ENCODE data around the gene TBX1.

TBX1 gene

GRCh38 chr22:19740586-19740985 lies 20.0 kb upstream of the TBX1 start:
- H3K4me3 ChIP-seq (IDR thresholded peaks at IDR 0.05; ENCODE audit: insufficient read depth, low read depth, low read length), result no peak overlapping the region
- H3K79me2 ChIP-seq (ENCODE audit: insufficient read depth, low read depth), result no peaks in the 10 kb centered on the region
- no peak overlapping the region for H3K27ac ChIP-seq
- no peak overlapping the region for H3K4me2 ChIP-seq
- H3K27me3 ChIP-seq (ENCODE audit: insufficient read depth, low read depth), result peaks cover 7% of the 10 kb centered on the region; the same call in 1 of the 2 replicates
- no peaks in the 10 kb centered on the region for H3K4me1 ChIP-seq (ENCODE audit: low read depth, poor library complexity, severe bottlenecking)
- no peaks in the 10 kb centered on the region for H3K36me3 ChIP-seq (ENCODE audit: insufficient read depth)
- no peak overlapping the region for H3K9ac ChIP-seq
- H2AFZ ChIP-seq (ENCODE audit: low read depth), result no peak overlapping the region
- no peaks in the 10 kb centered on the region for H4K20me1 ChIP-seq (ENCODE audit: insufficient read depth)
- TF ChIP-seq CTCF (conservative IDR thresholded peaks at IDR 0.05; ENCODE audit: low read depth, low read length), result no peak

- Histone ChIP-seq H4K20me1 (ENCODE audit: insufficient read depth) (no peaks in the 10 kb centered on the region), H3K4me3 (IDR thresholded peaks at IDR 0.05; ENCODE audit: insufficient read depth, low read depth, low read length) (no peak overlapping the region), H3K79me2 (ENCODE audit: insufficient read depth, low read depth) (no peaks in the 10 kb centered on the region), H3K4me1 (ENCODE audit: low read depth, poor library complexity, severe bottlenecking) (no peaks in the 10 kb centered on the region), H3K9ac (no peak overlapping the region), H2AFZ (ENCODE audit: low read depth) (no peak overlapping the region), H3K4me2 (no peak overlapping the region), H3K27me3 (ENCODE audit: insufficient read depth, low read depth) (peaks cover 7% of the 10 kb centered on the region; the same call in 1 of the 2 replicates), H3K36me3 (ENCODE audit: insufficient read depth) (no peaks in the 10 kb centered on the region), H3K27ac (no peak overlapping the region)
- TF ChIP-seq CTCF (conservative IDR thresholded peaks at IDR 0.05; ENCODE audit: low read depth, low read length), result no peak
These were observed 19.5 kb upstream of the TBX1 start for GRCh38 chr22:19741053-19741452.

DNA sequence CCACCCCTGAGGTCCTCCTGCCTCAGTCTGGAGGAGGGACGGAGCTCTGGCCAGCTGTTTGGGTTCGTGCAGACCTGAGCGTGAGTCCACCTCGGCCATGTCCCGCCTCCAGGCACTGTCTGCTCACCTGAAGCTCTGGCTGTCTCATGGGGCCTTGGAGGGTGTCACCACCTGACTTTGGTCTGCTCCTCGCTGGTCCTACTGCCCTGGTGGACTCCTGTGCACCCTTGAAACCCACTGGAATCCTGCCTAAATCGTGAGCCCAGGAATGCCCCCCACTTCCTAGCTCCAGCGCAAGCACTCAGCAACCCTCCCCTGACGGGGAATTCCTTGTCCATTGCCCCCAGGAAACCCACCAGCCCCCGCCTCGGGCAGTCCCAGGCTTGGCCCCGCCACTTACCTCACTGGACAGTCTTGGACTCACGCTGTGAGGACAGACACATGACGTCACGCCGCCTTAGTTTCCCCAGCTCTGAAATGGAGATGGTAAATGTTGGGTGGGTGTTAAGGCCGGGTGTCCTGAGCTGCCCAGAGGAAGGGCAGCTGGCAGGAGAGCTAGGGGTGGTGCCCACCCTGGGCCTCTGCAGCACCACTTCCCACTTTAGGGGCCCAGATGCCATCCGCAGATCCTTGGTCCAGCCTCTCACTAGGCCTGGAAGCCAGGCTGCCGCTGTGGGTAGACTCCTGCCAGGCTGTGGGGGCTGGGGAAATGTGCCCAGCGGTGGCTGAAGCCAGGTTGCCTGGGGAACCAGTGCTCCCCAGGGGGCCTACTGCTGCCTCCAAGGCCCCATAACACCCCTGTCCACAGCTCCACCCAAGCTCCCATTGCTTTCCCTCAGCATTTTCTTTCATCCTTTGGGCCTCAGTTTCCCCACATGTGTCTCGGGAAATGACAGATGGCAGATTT lies 18.2 kb upstream of the TBX1 start:
- Histone ChIP-seq H3K79me2 (ENCODE audit: insufficient read depth, low read depth) (no peaks in the 10 kb centered on the region), H4K20me1 (ENCODE audit: insufficient read depth) (no peaks in the 10 kb centered on the region), H3K27me3 (ENCODE audit: insufficient read depth, low read depth) (peaks cover 11% of the 10 kb centered on the region), H3K4me1 (ENCODE audit: low read depth, poor library complexity, severe bottlenecking) (no peaks in the 10 kb centered on the region), H2AFZ (ENCODE audit: low read depth) (no peak overlapping the region), H3K36me3 (ENCODE audit: insufficient read depth) (no peaks in the 10 kb centered on the region), H3K4me2 (no peak overlapping the region), H3K9ac (no peak overlapping the region), H3K4me3 (IDR thresholded peaks at IDR 0.05; ENCODE audit: insufficient read depth, low read depth, low read length) (no peak overlapping the region), H3K27ac (no peak overlapping the region)
- no peak for TF ChIP-seq CTCF (conservative IDR thresholded peaks at IDR 0.05; ENCODE audit: low read depth, low read length)

DNA sequence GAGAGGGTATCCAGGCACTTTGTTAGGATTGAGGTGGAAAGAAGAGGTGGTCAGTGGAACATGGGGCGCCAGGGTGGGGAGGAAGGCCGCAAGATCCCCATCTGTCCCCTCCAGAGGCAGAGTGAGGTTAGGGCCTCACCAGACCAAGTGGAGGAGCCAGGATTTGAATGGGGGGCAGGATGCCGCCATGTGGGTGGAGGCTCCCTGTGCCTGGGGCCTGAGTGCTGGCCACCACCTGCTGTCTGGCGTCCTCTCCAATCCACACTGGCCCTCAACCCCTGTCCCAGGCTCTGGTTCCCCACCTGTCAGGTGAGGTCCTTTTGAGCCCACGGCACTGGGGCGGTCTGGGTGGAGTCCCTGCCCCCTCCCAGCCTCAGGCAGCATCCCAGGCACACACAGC lies 17.5 kb upstream of the TBX1 start:
- H3K79me2 ChIP-seq (ENCODE audit: insufficient read depth, low read depth), result no peaks in the 10 kb centered on the region
- no peak overlapping the region for H3K9ac ChIP-seq
- no peak overlapping the region for H2AFZ ChIP-seq (ENCODE audit: low read depth)
- no peak overlapping the region for H3K4me2 ChIP-seq
- H4K20me1 ChIP-seq (ENCODE audit: insufficient read depth), result no peaks in the 10 kb centered on the region
- peaks cover 13% of the 10 kb centered on the region for H3K27me3 ChIP-seq (ENCODE audit: insufficient read depth, low read depth)
- H3K4me1 ChIP-seq (ENCODE audit: low read depth, poor library complexity, severe bottlenecking), result no peaks in the 10 kb centered on the region
- no peak overlapping the region for H3K4me3 ChIP-seq (IDR thresholded peaks at IDR 0.05; ENCODE audit: insufficient read depth, low read depth, low read length)
- TF ChIP-seq CTCF (conservative IDR thresholded peaks at IDR 0.05; ENCODE audit: low read depth, low read length), result no peak
- H3K27ac ChIP-seq, result no peak overlapping the region
- H3K36me3 ChIP-seq (ENCODE audit: insufficient read depth), result no peaks in the 10 kb centered on the region
